Esophagus squamous epithelium (tissue), 5 donors: ENCODE data around the gene KLHL17. TPM values are rescaled to one million over a fixed set of nuclear protein-coding genes. Genes with fewer than 3 reads are reported as not detected.

Experiments
- DNase-seq: peaks from one replicate; lab custom pipeline; 2025; lab: John Stamatoyannopoulos, UW
- H3K27ac ChIP-seq, 4 donors: fragments of 200-600 bp; sonication (generic); one replicate each; pipeline ENCODE4 v1.5.1; 2016 to 2019; ENCODE audit warnings: mild to moderate bottlenecking in 1 of 4
- H3K27me3 ChIP-seq, 4 donors: fragments of 200-600 bp; sonication (generic); 1 replicate in 3 of 4; 2 replicates in 1 of 4; pipeline versions ENCODE4 v1.5.1 to v1.6.0; 2017 to 2021; ENCODE audit warnings: antibody characterized with exemption in 1 of 4
- H3K36me3 ChIP-seq, 3 donors: fragments of 200-600 bp; sonication (generic); one replicate each; pipeline ENCODE4 v1.5.1; 2016 to 2019
- H3K4me1 ChIP-seq, 3 donors: fragments of 200-600 bp; sonication (generic); one replicate each; pipeline ENCODE4 v1.5.1; 2017 to 2019
- H3K4me3 ChIP-seq, 4 donors: fragments of 200-600 bp; sonication (generic); 1 replicate in 3 of 4; 2 replicates in 1 of 4; pipeline ENCODE4 v1.5.1; 2016 to 2019; ENCODE audit warnings: mild to moderate bottlenecking in 2 of 4, moderate library complexity in 1 of 4
- H3K9me3 ChIP-seq, 3 donors: fragments of 200-600 bp; sonication (generic); one replicate each; pipeline ENCODE4 v1.5.1; 2016 to 2019
- POLR2A ChIP-seq, 4 donors: fragments of 450-650 bp; IDR thresholded peaks; one replicate each; pipeline ENCODE4 v1.6.1; 2017; ENCODE audit warnings: antibody characterized with exemption in 4 of 4, mild to moderate bottlenecking in 4 of 4, moderate library complexity in 3 of 4
- WGBS, 2 donors: methylation state at CpG; one replicate each; pipeline ENCODE4 v1.1.5; 2018; 5-methylcytosine and 5-hydroxymethylcytosine counted together
- intact Hi-C: fragments of 100-400 bp; cut with DNase I; formaldehyde crosslinking; loops from one replicate; pipeline ENCODE4 v1.15.0; 2022
- total RNA-seq, 4 donors: library from RNA; depleted of rRNA; stranded (reverse); fragments of >200 nt; gene quantifications; one replicate each; pipeline ENCODE4 v1.1.0, GENCODE V29; 2016
- TF ChIP-seq, protein P1 (sequence below), 6 experiments: fragments of 450-650 bp in 4 of 6; fragments of 200-600 bp in 2 of 6; sonication (generic) in 2 of 6; IDR thresholded peaks; one replicate each; pipeline ENCODE4 v1.5.1; 2016 to 2019; ENCODE audit warnings: antibody characterized with exemption in 6 of 6, mild to moderate bottlenecking in 4 of 6, moderate library complexity in 4 of 6
- donor health status: DM: yes; HTN: yes; CAD: no.

KLHL17 gene
- total RNA-seq, 4 donors from 2014 or later: 8.7 to 13.8 (median 10.3) TPM

GRCh38 chr1:940107-941014 is 20.0 kb upstream of the KLHL17 start:
- H3K36me3 ChIP-seq: peaks cover 0 to 19% (median 0%) of the 10 kb centered on the region in 3 donors
- peaks cover 37 to 70% (median 43%) of the 10 kb centered on the region in 3 donors for H3K4me1 ChIP-seq
- H3K9me3 ChIP-seq: no peaks in the 10 kb centered on the region
- intact Hi-C loops: no loop called here
- H3K4me3 ChIP-seq: peak overlapping the region; percentile 9 to 69 (median 36)
- no peak for DNase-seq
- TF ChIP-seq, protein P1, sequence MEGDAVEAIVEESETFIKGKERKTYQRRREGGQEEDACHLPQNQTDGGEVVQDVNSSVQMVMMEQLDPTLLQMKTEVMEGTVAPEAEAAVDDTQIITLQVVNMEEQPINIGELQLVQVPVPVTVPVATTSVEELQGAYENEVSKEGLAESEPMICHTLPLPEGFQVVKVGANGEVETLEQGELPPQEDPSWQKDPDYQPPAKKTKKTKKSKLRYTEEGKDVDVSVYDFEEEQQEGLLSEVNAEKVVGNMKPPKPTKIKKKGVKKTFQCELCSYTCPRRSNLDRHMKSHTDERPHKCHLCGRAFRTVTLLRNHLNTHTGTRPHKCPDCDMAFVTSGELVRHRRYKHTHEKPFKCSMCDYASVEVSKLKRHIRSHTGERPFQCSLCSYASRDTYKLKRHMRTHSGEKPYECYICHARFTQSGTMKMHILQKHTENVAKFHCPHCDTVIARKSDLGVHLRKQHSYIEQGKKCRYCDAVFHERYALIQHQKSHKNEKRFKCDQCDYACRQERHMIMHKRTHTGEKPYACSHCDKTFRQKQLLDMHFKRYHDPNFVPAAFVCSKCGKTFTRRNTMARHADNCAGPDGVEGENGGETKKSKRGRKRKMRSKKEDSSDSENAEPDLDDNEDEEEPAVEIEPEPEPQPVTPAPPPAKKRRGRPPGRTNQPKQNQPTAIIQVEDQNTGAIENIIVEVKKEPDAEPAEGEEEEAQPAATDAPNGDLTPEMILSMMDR (IDR thresholded peaks at IDR 0.05): peak in 1 of 6 experiments; percentile 5
- TF ChIP-seq POLR2A (IDR thresholded peaks at IDR 0.05): no peak
- H3K27me3 ChIP-seq: peaks cover 27 to 85% (median 34%) of the 10 kb centered on the region in 4 donors
- peak overlapping the region; percentile 21 to 49 (median 34) for H3K27ac ChIP-seq
- WGBS, 2 donors: 0 to 2% methylated on average over 1 to 13 of the region's 86 CpGs

GRCh38 chr1:941015-941587 is 19.3 kb upstream of the KLHL17 start:
- Histone ChIP-seq H3K4me1 (peaks cover 30 to 63% (median 36%) of the 10 kb centered on the region in 3 donors), H3K36me3 (peaks cover 0 to 26% (median 5%) of the 10 kb centered on the region in 3 donors), H3K27me3 (peaks cover 26 to 78% (median 30%) of the 10 kb centered on the region in 4 donors), H3K9me3 (no peaks in the 10 kb centered on the region), H3K27ac (peak overlapping the region; percentile 21 to 49 (median 34)), H3K4me3 (peak overlapping the region in 3 of 4 donors; percentile 26 to 69 (median 45))
- WGBS, 2 donors: no CpG with 5 or more reads among the region's 36 CpGs
- DNase-seq: no peak
- TF ChIP-seq, protein P1 (IDR thresholded peaks at IDR 0.05): no peak
- TF ChIP-seq POLR2A (IDR thresholded peaks at IDR 0.05): no peak
- intact Hi-C loops: no loop called here

GRCh38 chr1:941588-942383 is 18.6 kb upstream of the KLHL17 start:
- Histone ChIP-seq H3K36me3 (peaks cover 0 to 33% (median 10%) of the 10 kb centered on the region in 3 donors), H3K9me3 (no peaks in the 10 kb centered on the region), H3K4me3 (peak overlapping the region; percentile 22 to 69 (median 36)), H3K27ac (peak overlapping the region; percentile 2 to 49 (median 34)), H3K4me1 (peaks cover 29 to 56% (median 36%) of the 10 kb centered on the region in 3 donors), H3K27me3 (peaks cover 26 to 71% (median 27%) of the 10 kb centered on the region in 4 donors)
- intact Hi-C loops: no loop called here
- DNase-seq: no peak
- 2% methylated on average over 8 of the region's 98 CpGs; no CpG with 5 or more reads in 1 of the 2 donors for WGBS, 2 donors
- no peak for TF ChIP-seq POLR2A (IDR thresholded peaks at IDR 0.05)
- TF ChIP-seq, protein P1 (IDR thresholded peaks at IDR 0.05): no peak

GRCh38 chr1:942411-942821 is 18.0 kb upstream of the KLHL17 start:
- H3K27me3 ChIP-seq: peaks cover 21 to 65% (median 26%) of the 10 kb centered on the region in 4 donors
- no peaks in the 10 kb centered on the region for H3K9me3 ChIP-seq
- WGBS, 2 donors: no CpG with 5 or more reads among the region's 48 CpGs
- no peak for DNase-seq
- H3K4me3 ChIP-seq: peak overlapping the region; percentile 22 to 69 (median 36)
- H3K36me3 ChIP-seq: peaks cover 4 to 39% (median 12%) of the 10 kb centered on the region in 3 donors
- intact Hi-C loops: no loop called here
- TF ChIP-seq, protein P1 (IDR thresholded peaks at IDR 0.05): no peak
- no peak for TF ChIP-seq POLR2A (IDR thresholded peaks at IDR 0.05)
- peak overlapping the region in 2 of 4 donors; percentile 40 to 49 for H3K27ac ChIP-seq
- peaks cover 29 to 53% (median 36%) of the 10 kb centered on the region in 3 donors for H3K4me1 ChIP-seq
